ENCODE data around the gene GOLGA6L7. TPM values are rescaled to one million over a fixed set of nuclear protein-coding genes. Genes with fewer than 3 reads are reported as not detected.
"Not testable (repeated sequence)": the region's sequence is repeated elsewhere in the genome, so short reads cannot be mapped to it uniquely, and the experiment has no call there.

Gene GOLGA6L7
- total and polyA plus RNA-seq, 9 of the 15 experiments (the other 6 are each of a cell fraction or from before 2014, with no cell fraction given), result 0.11 to 0.14 (median 0.11) TPM; not detected in 6

GRCh38 chr15:28831897-28832587, 16.4 kb downstream of the GOLGA6L7 start (continued):
- TF ChIP-seq ZFX (CRISPR knock-in tag; IDR thresholded peaks at IDR 0.05) (peak; percentile 56; the same call in 1 of the 2 replicates), SOX6 (IDR thresholded peaks at IDR 0.05) (peak; percentile 34; the same call in 1 of the 2 replicates), ATF1 (tag; IDR thresholded peaks at IDR 0.05) (peak; percentile 70), NR2C2 (tag; IDR thresholded peaks at IDR 0.05) (peak; percentile 51), SIN3B (IDR thresholded peaks at IDR 0.05; ENCODE audit: low read depth) (peak; percentile 50; the same call in 1 of the 2 replicates), PHF8 (IDR thresholded peaks at IDR 0.05; ENCODE audit: borderline replicate concordance, low read length) (peak; percentile 53; the same call in 1 of the 2 replicates), GABPB1 (CRISPR knock-in tag; IDR thresholded peaks at IDR 0.05) (0 out of 2 replicates have a peak, but pooled peaks have one; percentile 35), MGA (IDR thresholded peaks at IDR 0.05) (peak; percentile 98)
- TF ChIP-seq ATF1, NR2C2 (CRISPR knock-in tag; IDR thresholded peaks at IDR 0.05): not testable (repeated sequence)

Data from K562 (cell line).